Astrocyte of the cerebellum (primary cell): Measurements from ENCODE around the gene PAPOLA.

ENCODE experiments used
- DNase-seq: peaks from one replicate; pipeline ENCODE4 v3.0.0-alpha.2; 2011; ENCODE audit warnings: low read depth
- H3K4me3 ChIP-seq: 2 replicates; pipeline ENCODE4 v1.5.1; 2011; ENCODE audit warnings: mild to moderate bottlenecking, low read depth, low read length, moderate library complexity
- in situ Hi-C: cut with HindIII; loops from 2 replicates; pipeline ENCODE4 v1.10.0; 2017; ENCODE audit warnings: low sequenced_read_pairs
- TF ChIP-seq, protein P1 (sequence below): IDR thresholded peaks from 2 replicates; pipeline ENCODE4 v1.5.1; 2012; ENCODE audit warnings: low read length, low read depth, moderate library complexity, mild to moderate bottlenecking; ENCODE audit errors: missing control alignments

Gene PAPOLA

GRCh38 chr14:96581902-96582301 lies 79.7 kb downstream of the PAPOLA start:
- in situ Hi-C loops: no loop called here
- DNase-seq: no peak
- no peak overlapping the region for H3K4me3 ChIP-seq
- TF ChIP-seq, protein P1, sequence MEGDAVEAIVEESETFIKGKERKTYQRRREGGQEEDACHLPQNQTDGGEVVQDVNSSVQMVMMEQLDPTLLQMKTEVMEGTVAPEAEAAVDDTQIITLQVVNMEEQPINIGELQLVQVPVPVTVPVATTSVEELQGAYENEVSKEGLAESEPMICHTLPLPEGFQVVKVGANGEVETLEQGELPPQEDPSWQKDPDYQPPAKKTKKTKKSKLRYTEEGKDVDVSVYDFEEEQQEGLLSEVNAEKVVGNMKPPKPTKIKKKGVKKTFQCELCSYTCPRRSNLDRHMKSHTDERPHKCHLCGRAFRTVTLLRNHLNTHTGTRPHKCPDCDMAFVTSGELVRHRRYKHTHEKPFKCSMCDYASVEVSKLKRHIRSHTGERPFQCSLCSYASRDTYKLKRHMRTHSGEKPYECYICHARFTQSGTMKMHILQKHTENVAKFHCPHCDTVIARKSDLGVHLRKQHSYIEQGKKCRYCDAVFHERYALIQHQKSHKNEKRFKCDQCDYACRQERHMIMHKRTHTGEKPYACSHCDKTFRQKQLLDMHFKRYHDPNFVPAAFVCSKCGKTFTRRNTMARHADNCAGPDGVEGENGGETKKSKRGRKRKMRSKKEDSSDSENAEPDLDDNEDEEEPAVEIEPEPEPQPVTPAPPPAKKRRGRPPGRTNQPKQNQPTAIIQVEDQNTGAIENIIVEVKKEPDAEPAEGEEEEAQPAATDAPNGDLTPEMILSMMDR: no peak

- in situ Hi-C loops: no loop called here
- no peak for DNase-seq
- no peak overlapping the region for H3K4me3 ChIP-seq
- TF ChIP-seq, protein P1: no peak
Observed at GRCh38 chr14:96582411-96582961, 80.3 kb downstream of the PAPOLA start.

DNA sequence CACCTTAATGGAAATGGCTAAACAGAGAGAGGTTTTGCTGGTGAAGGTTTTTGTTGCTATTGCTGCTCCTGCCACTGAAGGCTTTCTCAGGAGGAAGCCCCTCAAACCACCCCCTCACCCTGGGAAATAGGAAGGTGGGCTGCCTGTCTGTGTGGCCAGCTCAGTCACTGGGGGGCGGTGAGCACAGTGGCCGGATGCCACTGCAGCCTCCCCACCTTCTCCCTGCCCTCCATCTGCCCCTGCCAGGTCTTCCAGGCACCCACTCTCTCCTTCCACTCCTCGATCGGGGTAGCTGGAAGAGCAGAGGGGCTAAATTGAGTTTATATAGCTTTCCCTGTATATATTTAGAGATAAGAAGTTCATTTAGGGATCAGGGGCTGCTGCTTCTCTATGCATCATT lies 80.8 kb downstream of the PAPOLA start:
- no peak overlapping the region for H3K4me3 ChIP-seq
- in situ Hi-C loops: no loop called here
- TF ChIP-seq, protein P1: no peak
- DNase-seq: no peak

DNA sequence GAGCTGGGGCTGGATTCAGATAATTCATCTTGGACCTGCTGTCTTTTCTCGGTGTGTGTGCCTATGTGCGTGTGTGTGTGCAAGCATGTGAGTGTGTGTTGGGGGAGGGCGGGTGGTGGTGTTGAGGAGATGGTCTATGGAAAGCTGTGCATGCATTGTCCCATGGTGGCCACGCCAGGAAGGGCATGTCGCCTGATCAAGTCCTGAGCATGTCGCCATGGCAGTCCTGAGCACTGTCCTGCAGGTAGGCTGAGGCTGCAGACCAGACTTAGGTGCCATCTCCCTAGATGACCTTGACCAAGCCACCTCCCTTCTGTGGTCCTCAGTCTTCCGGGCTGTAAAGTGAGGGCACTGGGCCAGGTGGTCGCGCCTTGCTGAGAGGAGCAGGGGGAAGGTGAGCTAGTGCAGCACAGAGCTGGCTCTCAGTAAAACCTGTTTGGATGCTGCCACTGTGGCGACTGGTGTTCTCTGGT lies 81.4 kb downstream of the PAPOLA start:
- DNase-seq: no peak
- TF ChIP-seq, protein P1: no peak
- in situ Hi-C loops: no loop called here
- no peak overlapping the region for H3K4me3 ChIP-seq

- DNase-seq: peak; percentile 9
- in situ Hi-C loops: no loop called here
- no peak overlapping the region for H3K4me3 ChIP-seq
- TF ChIP-seq, protein P1: peak; percentile 58
Observed at GRCh38 chr14:96584199-96584906, 82.2 kb downstream of the PAPOLA start.

GRCh38 chr14:96584907-96585671 lies 82.9 kb downstream of the PAPOLA start:
- TF ChIP-seq, protein P1: no peak
- DNase-seq: no peak
- in situ Hi-C loops: no loop called here
- no peak overlapping the region for H3K4me3 ChIP-seq
